M059J (cell line): ENCODE results near the gene SYP. TPM values are rescaled to one million over a fixed set of nuclear protein-coding genes. Genes with fewer than 3 reads are reported as not detected.

Experiments used
- total RNA-seq: library from RNA; depleted of rRNA; stranded (reverse); fragments of >200 nt; shearing (Covaris generic); gene quantifications from 2 replicates; pipeline ENCODE4 v1.2.3, GENCODE V29; 2014; rRNA removed

Gene SYP
- total RNA-seq, 1 experiment from 2014 or later = 0.25 TPM

Other genes with a start within 250 kb of the SYP start
- 27.3 and 54.4 TPM in 2 replicates for gene OTUD5, start 242.6 kb downstream of the SYP start, total RNA-seq
- gene KCND1, start 228.3 kb downstream of the SYP start, total RNA-seq = 0.76 and 1.7 TPM in 2 replicates
- 20.1 and 46.6 TPM in 2 replicates for gene GRIPAP1, start 197.9 kb downstream of the SYP start, total RNA-seq
- gene TFE3, start 156.8 kb downstream of the SYP start, total RNA-seq = 40.9 and 71.6 TPM in 2 replicates
- gene CCDC120, start 141.2 kb downstream of the SYP start, total RNA-seq = 0.07 and 1.1 TPM in 2 replicates
- gene PRAF2, start 126.2 kb downstream of the SYP start, total RNA-seq = 25.0 and 29.3 TPM in 2 replicates
- 39.5 and 45.2 TPM in 2 replicates for gene WDR45, start 120.3 kb downstream of the SYP start, total RNA-seq
- 35.9 and 49.1 TPM in 2 replicates for gene GPKOW, start 76.5 kb downstream of the SYP start, total RNA-seq
- 0.10 and 4.3 TPM in 2 replicates for gene MAGIX, start 37.4 kb downstream of the SYP start, total RNA-seq
- gene PLP2, start 28.3 kb downstream of the SYP start, total RNA-seq = 147 and 217 TPM in 2 replicates
- 5.8 and 14.9 TPM in 2 replicates for gene PRICKLE3, start 13.8 kb downstream of the SYP start, total RNA-seq
- not detected in 2 replicates for gene CACNA1F, start 33.1 kb upstream of the SYP start, total RNA-seq
- gene CCDC22, start 35.3 kb upstream of the SYP start, total RNA-seq = 14.1 and 20.9 TPM in 2 replicates
- 0.07 TPM in 1 of 2 replicates, not detected in the other for gene FOXP3, start 64.5 kb upstream of the SYP start, total RNA-seq
- 2.8 and 5.6 TPM in 2 replicates for gene PPP1R3F, start 69.6 kb upstream of the SYP start, total RNA-seq
- not detected in 2 replicates for gene GAGE10, start 103.5 kb upstream of the SYP start, total RNA-seq
- not detected in 2 replicates for gene GAGE12J, start 121.8 kb upstream of the SYP start, total RNA-seq
- gene GAGE13, start 131.4 kb upstream of the SYP start, total RNA-seq = not detected in 2 replicates